Measurements from ENCODE around the gene PSMB10. TPM values are rescaled to one million over a fixed set of nuclear protein-coding genes. Genes with fewer than 3 reads are reported as not detected.

The PSMB10 gene
- total RNA-seq, 1 donor: 47.0 TPM

DNA sequence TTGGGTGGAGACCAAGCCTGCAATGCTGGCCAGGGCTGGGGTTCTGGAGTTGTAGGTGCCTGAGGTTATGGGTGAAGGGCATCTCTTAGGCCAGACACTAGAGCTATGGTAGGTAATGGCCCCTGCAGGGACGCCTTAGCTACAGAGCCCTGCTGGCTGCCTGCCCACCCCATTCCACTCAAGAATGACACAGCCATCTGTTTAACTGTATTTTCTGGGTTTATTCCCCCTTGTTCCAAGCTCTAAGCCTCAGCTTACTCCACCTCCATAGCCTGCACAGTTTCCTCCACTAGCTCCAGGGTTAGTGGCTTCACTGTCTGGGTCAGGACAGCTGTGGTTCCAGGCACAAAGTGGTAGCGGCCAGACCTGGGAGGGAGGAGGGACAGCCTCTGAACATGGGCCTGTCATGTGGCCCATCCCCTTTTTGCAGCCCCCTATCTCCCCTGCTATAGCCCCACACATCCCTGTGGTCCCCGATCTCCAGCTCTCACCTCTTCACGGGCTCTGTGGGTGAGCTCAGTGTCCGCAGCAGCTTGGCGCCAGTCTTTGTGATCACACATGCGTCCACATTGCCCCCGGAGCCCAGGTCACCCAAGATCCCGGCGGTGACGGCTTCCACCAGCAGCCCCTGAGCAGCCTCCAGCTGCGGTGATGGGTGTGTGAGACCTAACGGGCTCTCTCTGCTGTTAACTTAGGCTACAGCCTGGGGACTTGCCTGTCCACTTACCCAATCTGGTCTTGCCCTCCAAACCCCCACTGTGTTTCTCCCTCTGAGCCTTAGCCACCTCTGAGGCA is 2.1 kb downstream of the PSMB10 start:
- H3K27me3 ChIP-seq (ENCODE audit: insufficient read depth, low read length): no peaks in the 10 kb centered on the region
- peaks cover 16% of the 10 kb centered on the region for H3K36me3 ChIP-seq (ENCODE audit: insufficient read depth, low read length)
- H3K9me3 ChIP-seq (ENCODE audit: low read depth, low read length): no peaks in the 10 kb centered on the region
- TF ChIP-seq, protein P1, sequence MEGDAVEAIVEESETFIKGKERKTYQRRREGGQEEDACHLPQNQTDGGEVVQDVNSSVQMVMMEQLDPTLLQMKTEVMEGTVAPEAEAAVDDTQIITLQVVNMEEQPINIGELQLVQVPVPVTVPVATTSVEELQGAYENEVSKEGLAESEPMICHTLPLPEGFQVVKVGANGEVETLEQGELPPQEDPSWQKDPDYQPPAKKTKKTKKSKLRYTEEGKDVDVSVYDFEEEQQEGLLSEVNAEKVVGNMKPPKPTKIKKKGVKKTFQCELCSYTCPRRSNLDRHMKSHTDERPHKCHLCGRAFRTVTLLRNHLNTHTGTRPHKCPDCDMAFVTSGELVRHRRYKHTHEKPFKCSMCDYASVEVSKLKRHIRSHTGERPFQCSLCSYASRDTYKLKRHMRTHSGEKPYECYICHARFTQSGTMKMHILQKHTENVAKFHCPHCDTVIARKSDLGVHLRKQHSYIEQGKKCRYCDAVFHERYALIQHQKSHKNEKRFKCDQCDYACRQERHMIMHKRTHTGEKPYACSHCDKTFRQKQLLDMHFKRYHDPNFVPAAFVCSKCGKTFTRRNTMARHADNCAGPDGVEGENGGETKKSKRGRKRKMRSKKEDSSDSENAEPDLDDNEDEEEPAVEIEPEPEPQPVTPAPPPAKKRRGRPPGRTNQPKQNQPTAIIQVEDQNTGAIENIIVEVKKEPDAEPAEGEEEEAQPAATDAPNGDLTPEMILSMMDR (IDR thresholded peaks at IDR 0.05; ENCODE audit: extremely low read depth, low read depth, low read length): no peak
- DNase-seq (ENCODE audit: insufficient read length, low spot score, missing footprints): peak; percentile 88
- H3K4me1 ChIP-seq (ENCODE audit: insufficient read depth, low read length): peaks cover 21% of the 10 kb centered on the region
- peak overlapping the region; percentile 100 for H3K4me3 ChIP-seq (ENCODE audit: insufficient read depth, low read length)
- H2AFZ ChIP-seq (ENCODE audit: low read length): no peak overlapping the region
- H3K27ac ChIP-seq (ENCODE audit: low read depth, low read length): peak overlapping the region; percentile 61
- peak overlapping the region; percentile 91 for H3K4me2 ChIP-seq (ENCODE audit: insufficient read depth, low read length)
- peaks cover 20% of the 10 kb centered on the region for H3K79me2 ChIP-seq (ENCODE audit: insufficient read depth, low read length)
- peaks cover 7% of the 10 kb centered on the region for H4K20me1 ChIP-seq (ENCODE audit: insufficient read depth, low read length)

DNA sequence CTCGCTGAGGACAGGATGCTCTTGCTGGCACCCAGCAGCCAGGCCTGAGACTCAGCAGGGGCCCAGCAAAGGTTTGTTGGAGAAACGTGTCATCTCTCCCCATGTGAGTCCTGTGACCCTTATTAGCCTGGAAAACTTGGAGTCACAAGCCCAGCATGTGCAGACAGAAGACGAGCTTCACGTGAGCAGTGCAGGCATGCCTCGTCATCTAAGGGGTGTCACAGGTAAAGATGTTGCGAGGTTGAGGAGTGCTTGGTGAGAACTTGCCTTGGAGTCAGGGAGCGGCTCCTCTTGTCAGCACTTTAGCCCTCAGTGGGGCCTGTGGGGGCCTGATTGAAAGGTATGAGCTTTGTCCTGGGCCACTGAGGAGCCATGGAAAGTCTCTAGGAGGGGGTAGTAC is 2.8 kb downstream of the PSMB10 start:
- TF ChIP-seq, protein P1 (IDR thresholded peaks at IDR 0.05; ENCODE audit: extremely low read depth, low read depth, low read length): no peak

DNA sequence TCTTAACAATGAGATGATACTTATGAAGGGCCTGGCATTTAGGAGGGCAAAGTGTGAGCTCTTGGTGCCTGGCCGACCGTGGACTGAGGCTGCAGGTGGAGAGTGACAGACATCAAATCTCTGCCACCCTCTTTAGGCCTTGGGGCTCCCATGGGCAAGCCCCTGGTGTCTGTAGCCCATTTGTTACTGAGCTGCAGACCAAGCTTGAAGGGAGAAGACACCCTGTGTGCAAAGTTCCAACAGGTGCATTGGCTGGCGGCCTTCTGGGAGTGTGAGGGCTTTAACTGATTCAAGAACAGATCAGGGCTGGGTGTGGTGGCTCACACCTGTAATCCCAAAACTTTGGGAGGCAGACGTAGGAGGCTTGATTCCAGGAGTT is 4.2 kb downstream of the PSMB10 start:
- no peak overlapping the region for H3K4me3 ChIP-seq (ENCODE audit: insufficient read depth, low read length)
- H3K27ac ChIP-seq (ENCODE audit: low read depth, low read length): no peak overlapping the region
- H3K9me3 ChIP-seq (ENCODE audit: low read depth, low read length): no peaks in the 10 kb centered on the region
- peaks cover 20% of the 10 kb centered on the region for H3K4me1 ChIP-seq (ENCODE audit: insufficient read depth, low read length)
- DNase-seq (ENCODE audit: insufficient read length, low spot score, missing footprints): peak; percentile 25
- H3K36me3 ChIP-seq (ENCODE audit: insufficient read depth, low read length): peaks cover 28% of the 10 kb centered on the region
- H3K4me2 ChIP-seq (ENCODE audit: insufficient read depth, low read length): no peak overlapping the region
- no peak overlapping the region for H2AFZ ChIP-seq (ENCODE audit: low read length)
- TF ChIP-seq, protein P1 (IDR thresholded peaks at IDR 0.05; ENCODE audit: extremely low read depth, low read depth, low read length): no peak
- peaks cover 25% of the 10 kb centered on the region for H4K20me1 ChIP-seq (ENCODE audit: insufficient read depth, low read length)
- H3K27me3 ChIP-seq (ENCODE audit: insufficient read depth, low read length): no peaks in the 10 kb centered on the region
- peaks cover 20% of the 10 kb centered on the region for H3K79me2 ChIP-seq (ENCODE audit: insufficient read depth, low read length)

More for the DNA sequence above, 2.8 kb downstream of the PSMB10 start:
- no peak overlapping the region for H3K4me2 ChIP-seq (ENCODE audit: insufficient read depth, low read length)
- H3K4me1 ChIP-seq (ENCODE audit: insufficient read depth, low read length): peaks cover 21% of the 10 kb centered on the region
- H3K79me2 ChIP-seq (ENCODE audit: insufficient read depth, low read length): peaks cover 17% of the 10 kb centered on the region
- no peak overlapping the region for H3K4me3 ChIP-seq (ENCODE audit: insufficient read depth, low read length)
- peak; percentile 75 for DNase-seq (ENCODE audit: insufficient read length, low spot score, missing footprints)
- H3K9me3 ChIP-seq (ENCODE audit: low read depth, low read length): no peaks in the 10 kb centered on the region
- H3K27ac ChIP-seq (ENCODE audit: low read depth, low read length): no peak overlapping the region
- no peaks in the 10 kb centered on the region for H3K27me3 ChIP-seq (ENCODE audit: insufficient read depth, low read length)
- H3K36me3 ChIP-seq (ENCODE audit: insufficient read depth, low read length): peaks cover 16% of the 10 kb centered on the region
- H2AFZ ChIP-seq (ENCODE audit: low read length): no peak overlapping the region
- peaks cover 13% of the 10 kb centered on the region for H4K20me1 ChIP-seq (ENCODE audit: insufficient read depth, low read length)

DNA sequence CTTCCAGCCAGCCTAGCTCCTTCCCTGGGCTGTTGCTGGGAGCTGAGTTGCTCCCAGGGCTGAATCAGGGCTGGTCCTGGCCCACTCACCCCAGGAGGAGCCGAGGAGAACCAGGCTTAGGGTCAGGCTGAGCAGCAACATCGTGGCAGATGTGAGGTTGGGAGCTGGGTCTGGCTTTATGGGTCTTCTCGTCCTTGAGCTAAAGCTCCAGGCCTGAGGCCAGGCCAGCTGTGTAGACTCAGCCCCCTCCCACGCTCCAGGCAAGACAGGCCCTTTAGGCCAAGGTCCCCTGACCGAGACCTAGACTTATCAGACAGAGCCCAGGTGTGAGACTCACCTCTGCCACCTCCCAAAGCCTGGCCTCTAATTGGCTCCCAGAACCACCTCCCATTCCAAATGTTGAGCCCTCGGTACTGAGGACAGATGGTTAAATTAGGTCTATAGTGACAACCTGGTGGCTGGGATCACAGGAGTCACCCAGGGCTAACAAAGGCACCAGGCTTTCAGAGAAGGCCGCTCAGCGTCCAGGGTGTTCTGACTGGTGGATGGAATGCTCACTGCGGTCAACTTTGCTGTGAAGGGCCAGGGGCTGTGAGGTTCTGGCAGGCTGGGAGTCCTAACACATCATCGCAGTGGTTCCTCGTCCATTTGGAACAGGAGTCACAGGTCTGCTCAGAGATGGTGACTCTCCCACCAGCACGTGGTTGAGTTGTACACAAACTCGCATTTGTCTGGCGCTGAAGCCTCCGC is 4.8 kb downstream of the PSMB10 start, which contains the start of gene CTRL:
Gene CTRL, minus strand, starts transcription at position 151 of the 750 bp plus-strand sequence. Its CDS starts 10 bp downstream, at position 141.
- Histone ChIP-seq H3K27ac (ENCODE audit: low read depth, low read length) (no peak within 1 kb of the TSS), H3K4me1 (ENCODE audit: insufficient read depth, low read length) (peaks cover 15% of the 10 kb centered on the region), H3K27me3 (ENCODE audit: insufficient read depth, low read length) (no peaks in the 10 kb centered on the region), H2AFZ (ENCODE audit: low read length) (no peak within 1 kb of the TSS), H4K20me1 (ENCODE audit: insufficient read depth, low read length) (peaks cover 31% of the 10 kb centered on the region), H3K4me2 (ENCODE audit: insufficient read depth, low read length) (no peak within 1 kb of the TSS), H3K36me3 (ENCODE audit: insufficient read depth, low read length) (peaks cover 31% of the 10 kb centered on the region), H3K9me3 (ENCODE audit: low read depth, low read length) (no peaks in the 10 kb centered on the region), H3K4me3 (ENCODE audit: insufficient read depth, low read length) (no peak within 1 kb of the TSS), H3K79me2 (ENCODE audit: insufficient read depth, low read length) (peaks cover 14% of the 10 kb centered on the region)
- DNase-seq (ENCODE audit: insufficient read length, low spot score, missing footprints): peak; percentile 83
- TF ChIP-seq, protein P1 (IDR thresholded peaks at IDR 0.05; ENCODE audit: extremely low read depth, low read depth, low read length): peak; percentile 27
